ENCODE measurements around the gene MUS81. TPM values are rescaled to one million over a fixed set of nuclear protein-coding genes. Genes with fewer than 3 reads are reported as not detected.

Gene MUS81
- total and polyA plus RNA-seq, 10 of the 15 experiments (the other 5 are each of a cell fraction or from before 2014, with no cell fraction given) = 11.8 to 76.1 (median 48.4) TPM

DNA sequence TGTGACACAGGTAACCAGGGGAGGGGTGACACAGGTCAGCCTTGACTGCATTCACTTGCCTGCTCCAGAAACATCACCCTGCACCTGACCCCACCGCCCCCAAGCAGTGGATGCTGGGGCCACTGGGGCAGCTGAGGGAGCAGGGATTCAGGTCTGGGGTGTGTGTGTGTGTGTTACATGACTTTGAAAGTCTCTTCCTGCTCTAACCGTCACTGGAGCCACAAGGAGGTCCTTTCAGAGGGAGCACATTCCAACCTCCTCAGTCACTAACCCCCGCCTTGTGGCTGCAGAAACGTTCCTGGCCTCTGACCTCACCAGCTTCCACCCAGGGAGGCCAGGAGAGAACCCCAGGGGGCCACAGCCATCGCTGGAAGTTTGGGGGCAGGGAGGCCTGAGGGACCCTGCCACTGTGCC is 42.8 kb downstream of the MUS81 start (continued):
- TF ChIP-seq IKZF2 (IDR thresholded peaks at IDR 0.05) = no peak
- no peak for TF ChIP-seq ATF3 (IDR thresholded peaks at IDR 0.05; ENCODE audit: borderline replicate concordance, extremely low read depth, low read depth, low read length)
- TF ChIP-seq ETV6 (conservative IDR thresholded peaks at IDR 0.05 in 1 of 2, IDR thresholded peaks at IDR 0.05 in 1 of 2; ENCODE audit: borderline replicate concordance in 1 of 2, low read depth in 1 of 2) = no peak
- no peak for TF ChIP-seq MTA3 (IDR thresholded peaks at IDR 0.05; ENCODE audit: borderline replicate concordance, low read length)

DNA sequence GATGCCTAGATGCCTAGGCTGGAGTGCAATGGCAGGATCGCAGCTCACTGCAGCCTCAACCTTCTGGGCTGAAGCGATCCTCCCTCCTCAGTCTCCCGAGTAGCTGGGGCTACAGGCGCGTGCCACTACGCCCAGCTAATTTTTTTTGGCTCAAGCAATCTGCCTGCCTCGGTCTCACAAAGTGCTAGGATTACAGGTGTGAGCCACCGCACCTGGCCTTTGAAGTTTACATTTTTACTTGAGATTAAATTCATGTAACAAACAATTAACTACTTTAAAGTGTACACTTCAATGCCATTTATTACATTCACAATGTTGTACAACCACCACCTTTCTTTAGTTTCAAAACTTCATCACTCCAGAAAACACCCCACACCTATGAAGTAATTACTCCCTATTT is 43.5 kb downstream of the MUS81 start:
- ChIA-PET RAD21 (ENCODE audit: unreplicated experiment) (no interaction called here), CTCF (no interaction called here), POLR2A (interaction anchor here (2.4 to 4.9 kb wide), 2 partner anchors 12 to 18 kb away, joined by 5 to 67 read pairs; partner anchors contain the start of genes CCDC85B and FIBP)

More for the DNA sequence above, 43.5 kb downstream of the MUS81 start:
- intact Hi-C loops (cut with micrococcal nuclease; ENCODE audit: unreplicated experiment) = no loop called here
- no peaks in the 10 kb centered on the region for H3K36me3 ChIP-seq (ENCODE audit: control insufficient read depth in 2 of 2, insufficient read depth in 2 of 2, low read length in 1 of 2)
- no peak overlapping the region for H2AFZ ChIP-seq (ENCODE audit: control insufficient read depth, low read depth, low read length)
- no peaks in the 10 kb centered on the region for H3K4me1 ChIP-seq (ENCODE audit: control insufficient read depth, insufficient read depth, low read length)
- TF ChIP-seq ZNF207 (IDR thresholded peaks at IDR 0.05; ENCODE audit: borderline replicate concordance) (no peak), ZNF24 (IDR thresholded peaks at IDR 0.05) (no peak), JUND (IDR thresholded peaks at IDR 0.05; ENCODE audit: low read depth, low read length) (no peak), RCOR1 (conservative IDR thresholded peaks at IDR 0.05; ENCODE audit: low read depth, low read length) (no peak), KDM1A (IDR thresholded peaks at IDR 0.05; ENCODE audit: borderline replicate concordance) (no peak), HDAC2 (IDR thresholded peaks at IDR 0.05) (no peak), EZH2 (IDR thresholded peaks at IDR 0.05; ENCODE audit: borderline replicate concordance, control insufficient read depth, low read depth, low read length) (no peak), SREBF2 (IDR thresholded peaks at IDR 0.05; ENCODE audit: low read length) (no peak), WRNIP1 (IDR thresholded peaks at IDR 0.05; ENCODE audit: borderline replicate concordance, low read depth, low read length) (no peak), CREB1 (IDR thresholded peaks at IDR 0.05; ENCODE audit: low read depth) (no peak), NR2C1 (IDR thresholded peaks at IDR 0.05) (no peak), MTA2 (IDR thresholded peaks at IDR 0.05; ENCODE audit: low read depth) (no peak), ETV6 (conservative IDR thresholded peaks at IDR 0.05 in 1 of 2, IDR thresholded peaks at IDR 0.05 in 1 of 2; ENCODE audit: borderline replicate concordance in 1 of 2, low read depth in 1 of 2) (no peak)
- TF ChIP-seq, protein P1, sequence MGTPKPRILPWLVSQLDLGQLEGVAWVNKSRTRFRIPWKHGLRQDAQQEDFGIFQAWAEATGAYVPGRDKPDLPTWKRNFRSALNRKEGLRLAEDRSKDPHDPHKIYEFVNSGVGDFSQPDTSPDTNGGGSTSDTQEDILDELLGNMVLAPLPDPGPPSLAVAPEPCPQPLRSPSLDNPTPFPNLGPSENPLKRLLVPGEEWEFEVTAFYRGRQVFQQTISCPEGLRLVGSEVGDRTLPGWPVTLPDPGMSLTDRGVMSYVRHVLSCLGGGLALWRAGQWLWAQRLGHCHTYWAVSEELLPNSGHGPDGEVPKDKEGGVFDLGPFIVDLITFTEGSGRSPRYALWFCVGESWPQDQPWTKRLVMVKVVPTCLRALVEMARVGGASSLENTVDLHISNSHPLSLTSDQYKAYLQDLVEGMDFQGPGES (IDR thresholded peaks at IDR 0.05) = no peak
- in situ Hi-C loops (cut with MboI) = no loop called here
- no TSS peak for BruUV-seq (replicated peaks)
- WGBS (ENCODE audit: insufficient coverage, insufficient replicate concordance, low lambda C conversion rate, missing lambda C conversion rate) = 75% methylated on average over 8 of the region's 8 CpGs
- peaks cover 5% of the 10 kb centered on the region for H3K79me2 ChIP-seq (ENCODE audit: control insufficient read depth, insufficient read depth, low read length)
- H3K4me3 ChIP-seq = no peak overlapping the region
- H3K9me3 ChIP-seq (replicated peaks; ENCODE audit: control insufficient read depth, insufficient read depth, low read length) = no peaks in the 10 kb centered on the region
- H3K27ac ChIP-seq (ENCODE audit: control insufficient read depth, insufficient read depth) = no peak overlapping the region
- no peaks in the 10 kb centered on the region; a peak in 1 of 4 replicates for H3K27me3 ChIP-seq (replicated peaks in 1 of 2; ENCODE audit: control insufficient read depth in 2 of 2, insufficient read depth in 2 of 2, low read length in 1 of 2)
- FAIRE-seq (no peak), ATAC-seq (no peak), DNase-seq (ENCODE audit: low read depth, low spot score) (no peak)
- no peaks in the 10 kb centered on the region for H4K20me1 ChIP-seq (ENCODE audit: control insufficient read depth, insufficient read depth)
- no peak overlapping the region for H3K4me2 ChIP-seq (ENCODE audit: control insufficient read depth, insufficient read depth)
- H3K9ac ChIP-seq (ENCODE audit: control insufficient read depth, insufficient read depth, low read length) = no peak overlapping the region
- SMC1A ChIA-PET (ENCODE audit: uncharacterized antibody, unreplicated experiment) = interaction anchor here (0.6 kb wide), 1 partner anchor 9 kb away, joined by 3 read pairs; no protein-coding TSS in a partner anchor
